AG09319 (cell line): ENCODE results near the gene PNCK.

Experiments
- DNase-seq: peaks from one replicate; pipeline ENCODE4 v3.0.0-alpha.2; 2010; ENCODE audit warnings: low read depth; ENCODE audit errors: extremely low read depth
- TF ChIP-seq, protein P1 (sequence below): IDR thresholded peaks from 2 replicates; pipeline ENCODE4 v1.5.1; 2011; ENCODE audit warnings: low read depth, mild to moderate bottlenecking, inconsistent platforms, low read length, moderate library complexity

The PNCK gene

GRCh38 chrX:153671589-153672530 is 1.8 kb downstream of the PNCK start:
- no peak for DNase-seq
- TF ChIP-seq, protein P1, sequence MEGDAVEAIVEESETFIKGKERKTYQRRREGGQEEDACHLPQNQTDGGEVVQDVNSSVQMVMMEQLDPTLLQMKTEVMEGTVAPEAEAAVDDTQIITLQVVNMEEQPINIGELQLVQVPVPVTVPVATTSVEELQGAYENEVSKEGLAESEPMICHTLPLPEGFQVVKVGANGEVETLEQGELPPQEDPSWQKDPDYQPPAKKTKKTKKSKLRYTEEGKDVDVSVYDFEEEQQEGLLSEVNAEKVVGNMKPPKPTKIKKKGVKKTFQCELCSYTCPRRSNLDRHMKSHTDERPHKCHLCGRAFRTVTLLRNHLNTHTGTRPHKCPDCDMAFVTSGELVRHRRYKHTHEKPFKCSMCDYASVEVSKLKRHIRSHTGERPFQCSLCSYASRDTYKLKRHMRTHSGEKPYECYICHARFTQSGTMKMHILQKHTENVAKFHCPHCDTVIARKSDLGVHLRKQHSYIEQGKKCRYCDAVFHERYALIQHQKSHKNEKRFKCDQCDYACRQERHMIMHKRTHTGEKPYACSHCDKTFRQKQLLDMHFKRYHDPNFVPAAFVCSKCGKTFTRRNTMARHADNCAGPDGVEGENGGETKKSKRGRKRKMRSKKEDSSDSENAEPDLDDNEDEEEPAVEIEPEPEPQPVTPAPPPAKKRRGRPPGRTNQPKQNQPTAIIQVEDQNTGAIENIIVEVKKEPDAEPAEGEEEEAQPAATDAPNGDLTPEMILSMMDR, result no peak

- no peak for DNase-seq
Measured at GRCh38 chrX:153670748-153671588, 2.6 kb downstream of the PNCK start.

GRCh38 chrX:153669901-153670731 is 3.5 kb downstream of the PNCK start:
- TF ChIP-seq, protein P1, result no peak
- no peak for DNase-seq

More at GRCh38 chrX:153670748-153671588, 2.6 kb downstream of the PNCK start:
- TF ChIP-seq, protein P1, result no peak

- DNase-seq, result no peak
- TF ChIP-seq, protein P1, result peak; percentile 72
Measured at GRCh38 chrX:153669174-153669890, 4.3 kb downstream of the PNCK start.

GRCh38 chrX:153668423-153669173 is 5.0 kb downstream of the PNCK start:
- DNase-seq, result no peak
- TF ChIP-seq, protein P1, result no peak

DNA sequence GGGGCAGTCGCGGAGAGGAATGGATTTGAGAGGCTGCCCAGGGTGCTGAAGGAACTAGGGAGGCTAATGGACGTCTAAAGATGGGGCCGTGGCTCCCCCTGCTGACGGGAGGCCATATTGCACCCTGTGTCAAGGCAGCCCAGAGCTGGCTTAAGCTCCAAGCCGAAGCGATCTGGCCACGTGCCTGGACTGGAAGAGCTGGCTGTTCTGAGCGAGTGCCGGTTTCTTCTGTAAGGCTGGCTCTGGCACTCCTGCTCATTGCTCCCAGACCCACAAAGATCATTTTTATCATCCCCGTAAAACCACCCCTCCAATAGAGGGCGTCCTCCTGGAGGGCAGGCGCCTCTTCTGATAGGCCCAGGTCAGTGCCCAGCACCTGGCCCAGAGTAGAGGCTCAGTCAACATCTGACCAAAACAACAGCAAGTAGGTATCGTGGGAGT is 5.6 kb downstream of the PNCK start:
- peak; percentile 35 for DNase-seq
- TF ChIP-seq, protein P1, result peak; percentile 69
